ENCODE results near the gene ELFN1. TPM values are rescaled to one million over a fixed set of nuclear protein-coding genes. Genes with fewer than 3 reads are reported as not detected.

The ELFN1 gene
- polyA plus RNA-seq, 1 donor (not counting 4 experiments of a cell fraction or from before 2014, with no cell fraction given): 0.03 TPM

GRCh38 chr7:1670894-1671593, 967 bp downstream of the ELFN1 start:
- peak overlapping the region in 1 of 3 experiments; percentile 21 for H3K4me3 ChIP-seq (ENCODE audit: control insufficient read depth in 2 of 3, extremely low read depth in 1 of 3, insufficient read depth in 2 of 3, low read depth in 1 of 3, low read length in 3 of 3)
- DNase-seq (ENCODE audit: low read depth, low spot score) (no peak), FAIRE-seq (no peak)
- no peaks in the 10 kb centered on the region for H3K79me2 ChIP-seq (ENCODE audit: control insufficient read depth, insufficient read depth, low read length)
- no peak overlapping the region for H3K27ac ChIP-seq (ENCODE audit: control insufficient read depth, insufficient read depth, low read length)
- H2AFZ ChIP-seq (ENCODE audit: control insufficient read depth, low read length): no peak overlapping the region
- no peaks in the 10 kb centered on the region for H3K9me3 ChIP-seq (ENCODE audit: control insufficient read depth, low read depth, low read length)
- H3K4me2 ChIP-seq (ENCODE audit: control insufficient read depth, extremely low read depth, insufficient read depth, low read depth, low read length): no peak overlapping the region
- H4K20me1 ChIP-seq (ENCODE audit: control insufficient read depth, extremely low read depth, insufficient read depth, low read length): peaks cover 2% of the 10 kb centered on the region
- dilution Hi-C loops (cut with MboI; ENCODE audit: extremely low pct_ligation_motif_present, low sequenced_read_pairs): no loop called here
- TF ChIP-seq EZH2 (IDR thresholded peaks at IDR 0.05; ENCODE audit: low read length) (no peak), CTCF (optimal IDR thresholded peaks at IDR 0.05 in 1 of 3, IDR thresholded peaks at IDR 0.05 in 1 of 3, conservative IDR thresholded peaks at IDR 0.05 in 1 of 3; ENCODE audit: extremely low read depth in 1 of 3, insufficient read depth in 2 of 3, low read length in 3 of 3) (no peak)
- H3K9me1 ChIP-seq (ENCODE audit: control insufficient read depth, extremely low read depth, insufficient read depth, low read length): no peaks in the 10 kb centered on the region
- no peaks in the 10 kb centered on the region for H3K36me3 ChIP-seq (ENCODE audit: control insufficient read depth in 2 of 2, extremely low read depth in 1 of 2, insufficient read depth in 2 of 2, low read length in 2 of 2)
- peaks cover 2% of the 10 kb centered on the region for H3K4me1 ChIP-seq (ENCODE audit: control insufficient read depth, extremely low read depth, insufficient read depth, low read length)
- peaks cover 65% of the 10 kb centered on the region for H3K27me3 ChIP-seq (ENCODE audit: control insufficient read depth, extremely low read depth, insufficient read depth, low read length)
- H3K9ac ChIP-seq (ENCODE audit: control insufficient read depth, extremely low read depth, insufficient read depth, low read length): no peak overlapping the region

- FAIRE-seq: no peak
- no peak overlapping the region for H3K27ac ChIP-seq (ENCODE audit: control insufficient read depth, insufficient read depth, low read length)
Measured at GRCh38 chr7:1671594-1672451, 1.7 kb downstream of the ELFN1 start.

More at GRCh38 chr7:1671594-1672451, 1.7 kb downstream of the ELFN1 start:
- Histone ChIP-seq H4K20me1 (ENCODE audit: control insufficient read depth, extremely low read depth, insufficient read depth, low read length) (peaks cover 2% of the 10 kb centered on the region), H3K27me3 (ENCODE audit: control insufficient read depth, extremely low read depth, insufficient read depth, low read length) (peaks cover 62% of the 10 kb centered on the region), H3K4me2 (ENCODE audit: control insufficient read depth, extremely low read depth, insufficient read depth, low read depth, low read length) (no peak overlapping the region), H3K9ac (ENCODE audit: control insufficient read depth, extremely low read depth, insufficient read depth, low read length) (no peak overlapping the region), H3K4me1 (ENCODE audit: control insufficient read depth, extremely low read depth, insufficient read depth, low read length) (peaks cover 2% of the 10 kb centered on the region), H3K9me3 (ENCODE audit: control insufficient read depth, low read depth, low read length) (no peaks in the 10 kb centered on the region), H3K9me1 (ENCODE audit: control insufficient read depth, extremely low read depth, insufficient read depth, low read length) (no peaks in the 10 kb centered on the region), H3K36me3 (ENCODE audit: control insufficient read depth in 2 of 2, extremely low read depth in 1 of 2, insufficient read depth in 2 of 2, low read length in 2 of 2) (no peaks in the 10 kb centered on the region), H3K4me3 (ENCODE audit: control insufficient read depth in 2 of 3, extremely low read depth in 1 of 3, insufficient read depth in 2 of 3, low read depth in 1 of 3, low read length in 3 of 3) (no peak overlapping the region), H3K79me2 (ENCODE audit: control insufficient read depth, insufficient read depth, low read length) (no peaks in the 10 kb centered on the region), H2AFZ (ENCODE audit: control insufficient read depth, low read length) (no peak overlapping the region)
- TF ChIP-seq EZH2 (IDR thresholded peaks at IDR 0.05; ENCODE audit: low read length) (no peak), CTCF (optimal IDR thresholded peaks at IDR 0.05 in 1 of 3, IDR thresholded peaks at IDR 0.05 in 1 of 3, conservative IDR thresholded peaks at IDR 0.05 in 1 of 3; ENCODE audit: extremely low read depth in 1 of 3, insufficient read depth in 2 of 3, low read length in 3 of 3) (no peak)
- dilution Hi-C loops (cut with MboI; ENCODE audit: extremely low pct_ligation_motif_present, low sequenced_read_pairs): no loop called here
- no peak for DNase-seq (ENCODE audit: low read depth, low spot score)

Data from keratinocyte (primary cell).